H9 (cell line): ENCODE data around the gene GMPR. TPM values are rescaled to one million over a fixed set of nuclear protein-coding genes. Genes with fewer than 3 reads are reported as not detected.

ENCODE experiments used
- DNase-seq: peaks from one replicate; pipeline ENCODE4 v3.0.0-alpha.2; 2017
- H2AFZ ChIP-seq: one replicate; pipeline ENCODE4 v1.6.1; 2013; ENCODE audit warnings: mild to moderate bottlenecking, low read length, control low read depth, moderate library complexity
- H2AK5ac ChIP-seq: 2 replicates; pipeline ENCODE4 v1.6.1; 2013; ENCODE audit warnings: low read length, control low read depth, mixed read lengths; ENCODE audit not compliant: insufficient read length
- H2BK120ac ChIP-seq: one replicate; pipeline ENCODE4 v1.6.1; 2013; ENCODE audit warnings: low read depth, mild to moderate bottlenecking, low read length, control low read depth, inconsistent platforms; ENCODE audit not compliant: poor library complexity, severe bottlenecking
- H2BK12ac ChIP-seq: 2 replicates; pipeline ENCODE4 v1.6.1; 2013; ENCODE audit warnings: low read length, control low read depth, mixed read lengths, low read depth; ENCODE audit not compliant: insufficient read length
- H2BK15ac ChIP-seq: 2 replicates; pipeline ENCODE4 v1.6.1; 2013; ENCODE audit warnings: low read depth, low read length, control low read depth
- H2BK20ac ChIP-seq: one replicate; pipeline ENCODE4 v1.6.1; 2013; ENCODE audit warnings: low read depth, mild to moderate bottlenecking, low read length, control low read depth, inconsistent platforms; ENCODE audit not compliant: poor library complexity, severe bottlenecking
- H2BK5ac ChIP-seq: 2 replicates; pipeline ENCODE4 v1.6.1; 2013; ENCODE audit warnings: low read length, control low read depth, mixed read lengths; ENCODE audit not compliant: insufficient read length
- H3K14ac ChIP-seq: 2 replicates; pipeline ENCODE4 v1.6.1; 2013; ENCODE audit warnings: low read length, control low read depth; ENCODE audit not compliant: insufficient read depth
- H3K18ac ChIP-seq: 2 replicates; pipeline ENCODE4 v1.6.1; 2013; ENCODE audit warnings: low read depth, mild to moderate bottlenecking, mixed read lengths, low read length, control low read depth; ENCODE audit not compliant: insufficient read length
- H3K23ac ChIP-seq: 2 replicates; pipeline ENCODE4 v1.6.1; 2013; ENCODE audit warnings: low read length, control low read depth, mixed read lengths, low read depth; ENCODE audit not compliant: insufficient read length
- H3K23me2 ChIP-seq: 2 replicates; pipeline ENCODE4 v1.6.1; 2013; ENCODE audit warnings: low read depth, mild to moderate bottlenecking, mixed read lengths, low read length, control low read depth; ENCODE audit not compliant: insufficient read length, poor library complexity, severe bottlenecking
- H3K27ac ChIP-seq: 2 replicates; pipeline ENCODE4 v1.5.1; 2013; ENCODE audit warnings: low read length, control low read depth, mixed read lengths, low read depth; ENCODE audit not compliant: insufficient read length
- H3K27me3 ChIP-seq: 2 replicates; pipeline ENCODE4 v1.6.1; 2013; ENCODE audit warnings: low read length, control low read depth, inconsistent platforms; ENCODE audit not compliant: insufficient read depth
- H3K4ac ChIP-seq: 2 replicates; pipeline ENCODE4 v1.6.1; 2013; ENCODE audit warnings: low read depth, mild to moderate bottlenecking, control low read depth, inconsistent platforms, low read length, moderate library complexity
- H3K4me1 ChIP-seq: 2 replicates; pipeline ENCODE4 v1.6.1; 2013; ENCODE audit warnings: low read length, control low read depth, inconsistent platforms; ENCODE audit not compliant: insufficient read depth
- H3K4me2 ChIP-seq: 2 replicates; pipeline ENCODE4 v1.6.1; 2013; ENCODE audit warnings: low read length, control low read depth, mixed read lengths; ENCODE audit not compliant: insufficient read length, insufficient read depth
- H3K56ac ChIP-seq: 2 replicates; pipeline ENCODE4 v1.6.1; 2013; ENCODE audit warnings: low read depth, mild to moderate bottlenecking, mixed read lengths, low read length, control low read depth; ENCODE audit not compliant: insufficient read length
- H3K79me1 ChIP-seq: 2 replicates; pipeline ENCODE4 v1.6.1; 2013; ENCODE audit warnings: low read depth, mild to moderate bottlenecking, moderate library complexity, low read length, control low read depth, inconsistent platforms; ENCODE audit not compliant: insufficient read depth, poor library complexity, severe bottlenecking
- H3K79me2 ChIP-seq: 2 replicates; pipeline ENCODE4 v1.6.1; 2013; ENCODE audit warnings: low read length, control low read depth, inconsistent platforms; ENCODE audit not compliant: insufficient read depth
- H3K9ac ChIP-seq: 2 replicates; pipeline ENCODE4 v1.6.1; 2013; ENCODE audit warnings: low read length, control low read depth, mixed read lengths; ENCODE audit not compliant: insufficient read length; ENCODE audit errors: extremely low read depth
- H3K9me3 ChIP-seq: one replicate; pipeline ENCODE4 v1.6.1; 2013; ENCODE audit warnings: low read depth, low read length, inconsistent platforms; ENCODE audit not compliant: control insufficient read depth
- H3T11ph ChIP-seq: one replicate; pipeline ENCODE4 v1.6.1; 2013; ENCODE audit warnings: mild to moderate bottlenecking, low read length, control low read depth, inconsistent platforms
- H4K20me1 ChIP-seq: one replicate; pipeline ENCODE4 v1.6.1; 2013; ENCODE audit not compliant: control insufficient read depth, insufficient read length, insufficient read depth
- H4K5ac ChIP-seq: 2 replicates; pipeline ENCODE4 v1.6.1; 2013; ENCODE audit warnings: low read depth, mild to moderate bottlenecking, mixed read lengths, low read length, control low read depth; ENCODE audit not compliant: insufficient read length
- H4K8ac ChIP-seq: replicated peaks from 2 replicates; pipeline ENCODE4 v1.6.1; 2013; ENCODE audit warnings: low read length, control low read depth, mixed read lengths, low read depth; ENCODE audit not compliant: insufficient read length
- H4K91ac ChIP-seq: 2 replicates; pipeline ENCODE4 v1.6.1; 2013; ENCODE audit warnings: low read depth, mild to moderate bottlenecking, moderate library complexity, mixed read lengths, low read length, control low read depth; ENCODE audit not compliant: insufficient read length
- H3K27ac Mint-ChIP-seq, 3 experiments: 2 replicates in 2 of 3; 3 replicates in 1 of 3; pipeline ENCODE4 v1.8.0; 2020 to 2021; ENCODE audit warnings: mixed read lengths in 3 of 3, mild to moderate bottlenecking in 1 of 3, moderate library complexity in 1 of 3
- H3K27me3 Mint-ChIP-seq: 2 replicates; pipeline ENCODE4 v1.8.0; 2021; ENCODE audit warnings: low read depth, mild to moderate bottlenecking, moderate library complexity, mixed read lengths
- H3K36me3 Mint-ChIP-seq, 3 experiments: 2 replicates in 2 of 3; 3 replicates in 1 of 3; pipeline ENCODE4 v1.8.0; 2020 to 2021; ENCODE audit warnings: low read depth in 3 of 3, mixed read lengths in 3 of 3; ENCODE audit not compliant: insufficient read depth in 1 of 3
- H3K4me1 Mint-ChIP-seq, 2 experiments: 2 replicates each; pipeline ENCODE4 v1.8.0; 2020; ENCODE audit warnings: mixed read lengths in 2 of 2
- H3K4me3 Mint-ChIP-seq, 2 experiments: 2 replicates in 1 of 2; 3 replicates in 1 of 2; pipeline ENCODE4 v1.8.0; 2020 to 2021; ENCODE audit warnings: mild to moderate bottlenecking in 2 of 2, mixed read lengths in 2 of 2, moderate library complexity in 1 of 2
- H3K9me3 Mint-ChIP-seq, 2 experiments: 2 replicates in 1 of 2; 3 replicates in 1 of 2; pipeline ENCODE4 v1.8.0; 2020; ENCODE audit warnings: mild to moderate bottlenecking in 2 of 2, mixed read lengths in 2 of 2, moderate library complexity in 1 of 2
- CTCF ChIP-seq: fragments of 200-600 bp; sonication (generic); conservative IDR thresholded peaks from 3 replicates; pipeline ENCODE4 v1.8.0; 2021; ENCODE audit warnings: antibody characterized with exemption, mild to moderate bottlenecking
- WGBS: extraction: QIAGEN DNeasy Blood & Tissue Kit; methylation state at CpG from one replicate; pipeline ENCODE4 v1.1.7; 2013; ENCODE audit warnings: missing lambda C conversion rate, low lambda C conversion rate, mixed read lengths; ENCODE audit not compliant: insufficient read length; ENCODE audit errors: extremely low coverage; 5-methylcytosine and 5-hydroxymethylcytosine counted together
- total RNA-seq: library from RNA; stranded (reverse); gene quantifications from 2 replicates; pipeline ENCODE4 v1.2.1, GENCODE V29; 2021

Gene GMPR
- total RNA-seq, 1 experiment from 2014 or later = 0.70 TPM

- Histone ChIP-seq H2BK5ac (no peak overlapping the region), H3K18ac (no peak overlapping the region), H3K56ac (no peak overlapping the region), H2AFZ (no peak overlapping the region), H4K5ac (no peak overlapping the region), H4K8ac (no peak overlapping the region), H2BK12ac (no peak overlapping the region), H2BK120ac (no peak overlapping the region), H4K20me1 (no peaks in the 10 kb centered on the region), H3K79me2 (no peaks in the 10 kb centered on the region), H3K4ac (no peak overlapping the region), H3K79me1 (no peaks in the 10 kb centered on the region), H3K4me1 (no peaks in the 10 kb centered on the region), H3K27ac (no peak overlapping the region), H3K14ac (no peak overlapping the region), H3K9ac (no peak overlapping the region), H3K23me2 (no peaks in the 10 kb centered on the region), H2BK15ac (no peak overlapping the region), H3K9me3 (no peaks in the 10 kb centered on the region), H3K4me2 (no peak overlapping the region), H2AK5ac (no peak overlapping the region), H4K91ac (no peak overlapping the region), H3K23ac (no peak overlapping the region), H3T11ph (no peak overlapping the region), H2BK20ac (no peak overlapping the region), H3K27me3 (no peaks in the 10 kb centered on the region)
- TF ChIP-seq CTCF = no peak
- Mint-ChIP-seq H3K4me3 (no peak overlapping the region), H3K27me3 (0 out of 2 replicates have a peak, but pooled peaks cover 2% of the 10 kb centered on the region), H3K27ac (peak overlapping the region in 1 of 3 experiments; percentile 48; a peak in 2 of 7 replicates), H3K9me3 (no peaks in the 10 kb centered on the region; a peak in 1 of 5 replicates), H3K4me1 (peaks cover 10 to 13% of the 10 kb centered on the region in 2 experiments), H3K36me3 (no peaks in the 10 kb centered on the region)
- no CpG with 5 or more reads among the region's 14 CpGs for WGBS
- no peak for DNase-seq
Observed at GRCh38 chr6:16196260-16196983, 42.0 kb upstream of the GMPR start.
